GM06990 (cell line): Measurements from ENCODE around the gene CLIP4.
A peak's percentile ranks its signal among the peaks of the same experiment; 100 is the strongest.
"Not testable (repeated sequence)": the region's sequence is repeated elsewhere in the genome, so short reads cannot be mapped to it uniquely, and the experiment has no call there.

Experiments
- DNase-seq: peaks from one replicate; pipeline ENCODE4 v3.0.0-alpha.2; 2011; ENCODE audit not compliant: insufficient read length; ENCODE audit errors: extremely low read depth
- H3K27me3 ChIP-seq: replicated peaks from 2 replicates; pipeline ENCODE4 v1.6.0; 2011; ENCODE audit warnings: low read length; ENCODE audit not compliant: control insufficient read depth, insufficient read depth
- H3K36me3 ChIP-seq: 2 replicates; pipeline ENCODE4 v1.5.1; 2011; ENCODE audit warnings: low read length; ENCODE audit not compliant: control insufficient read depth, insufficient read depth
- H3K4me3 ChIP-seq: replicated peaks from 2 replicates; pipeline ENCODE4 v1.5.1; 2011; ENCODE audit warnings: low read depth, mild to moderate bottlenecking, control low read depth, low read length
- TF ChIP-seq, protein P1 (sequence below): IDR thresholded peaks from 2 replicates; pipeline ENCODE4 v1.5.1; 2011; ENCODE audit warnings: low read length, control low read depth, mild to moderate bottlenecking, inconsistent platforms; ENCODE audit not compliant: insufficient read depth, poor library complexity, severe bottlenecking

The CLIP4 gene

GRCh38 chr2:29106980-29107388 lies 8.2 kb upstream of the CLIP4 start:
- Histone ChIP-seq H3K4me3 (no peak overlapping the region), H3K27me3 (no peaks in the 10 kb centered on the region), H3K36me3 (no peaks in the 10 kb centered on the region)
- DNase-seq: no peak
- TF ChIP-seq, protein P1, sequence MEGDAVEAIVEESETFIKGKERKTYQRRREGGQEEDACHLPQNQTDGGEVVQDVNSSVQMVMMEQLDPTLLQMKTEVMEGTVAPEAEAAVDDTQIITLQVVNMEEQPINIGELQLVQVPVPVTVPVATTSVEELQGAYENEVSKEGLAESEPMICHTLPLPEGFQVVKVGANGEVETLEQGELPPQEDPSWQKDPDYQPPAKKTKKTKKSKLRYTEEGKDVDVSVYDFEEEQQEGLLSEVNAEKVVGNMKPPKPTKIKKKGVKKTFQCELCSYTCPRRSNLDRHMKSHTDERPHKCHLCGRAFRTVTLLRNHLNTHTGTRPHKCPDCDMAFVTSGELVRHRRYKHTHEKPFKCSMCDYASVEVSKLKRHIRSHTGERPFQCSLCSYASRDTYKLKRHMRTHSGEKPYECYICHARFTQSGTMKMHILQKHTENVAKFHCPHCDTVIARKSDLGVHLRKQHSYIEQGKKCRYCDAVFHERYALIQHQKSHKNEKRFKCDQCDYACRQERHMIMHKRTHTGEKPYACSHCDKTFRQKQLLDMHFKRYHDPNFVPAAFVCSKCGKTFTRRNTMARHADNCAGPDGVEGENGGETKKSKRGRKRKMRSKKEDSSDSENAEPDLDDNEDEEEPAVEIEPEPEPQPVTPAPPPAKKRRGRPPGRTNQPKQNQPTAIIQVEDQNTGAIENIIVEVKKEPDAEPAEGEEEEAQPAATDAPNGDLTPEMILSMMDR: no peak

DNA sequence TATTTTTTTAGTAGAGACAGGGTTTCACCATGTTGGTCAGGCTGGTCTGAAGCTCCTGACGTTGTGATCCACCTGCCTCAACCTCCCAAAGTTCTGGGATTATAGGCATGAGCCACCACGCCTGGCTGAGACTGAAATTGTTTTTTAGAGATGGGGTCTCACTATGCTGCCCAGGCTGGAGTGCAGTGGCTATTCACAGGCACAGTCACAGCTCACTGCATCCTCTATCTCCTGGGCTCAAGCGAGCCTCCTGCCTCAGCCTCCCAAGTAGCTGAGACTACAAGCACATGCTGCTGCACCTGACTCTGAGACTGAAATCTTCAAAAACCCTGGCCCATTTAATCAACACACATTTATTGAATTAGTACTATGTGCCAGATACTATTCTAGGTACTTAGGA lies 7.7 kb upstream of the CLIP4 start:
- not testable (repeated sequence) for H3K36me3 ChIP-seq, H3K27me3 ChIP-seq, H3K4me3 ChIP-seq, DNase-seq

- Histone ChIP-seq H3K27me3 (no peaks in the 10 kb centered on the region), H3K4me3 (no peak overlapping the region), H3K36me3 (no peaks in the 10 kb centered on the region)
- DNase-seq: no peak
- TF ChIP-seq, protein P1: no peak
These were observed 7.0 kb upstream of the CLIP4 start for GRCh38 chr2:29108225-29108624.

DNA sequence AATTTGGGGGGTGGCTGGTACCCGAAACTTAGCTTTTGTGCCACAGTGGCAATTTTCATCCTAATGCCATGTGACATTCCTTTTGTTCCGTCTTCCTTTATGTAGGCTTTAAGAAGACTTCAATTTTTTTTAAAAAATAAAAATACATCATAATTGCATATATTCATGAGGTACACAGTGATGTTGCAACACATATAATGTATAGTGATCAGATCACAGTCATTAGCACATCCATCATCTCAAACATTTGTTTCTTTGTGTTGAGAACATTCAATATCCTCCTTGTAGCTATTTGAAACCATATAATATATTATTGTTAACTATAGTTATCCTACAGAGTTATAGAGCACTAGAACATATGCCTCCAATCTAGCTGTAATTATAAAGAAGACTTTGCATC lies 6.0 kb upstream of the CLIP4 start:
- TF ChIP-seq, protein P1: no peak
- DNase-seq: no peak
- H3K27me3 ChIP-seq: no peaks in the 10 kb centered on the region
- no peak overlapping the region for H3K4me3 ChIP-seq
- H3K36me3 ChIP-seq: no peaks in the 10 kb centered on the region

- peak; percentile 52 for DNase-seq
- TF ChIP-seq, protein P1: no peak
These were observed 4.2 kb upstream of the CLIP4 start for GRCh38 chr2:29110916-29111535.

GRCh38 chr2:29112379-29112778 lies 2.8 kb upstream of the CLIP4 start:
- Histone ChIP-seq H3K36me3 (no peaks in the 10 kb centered on the region), H3K4me3 (no peak overlapping the region), H3K27me3 (no peaks in the 10 kb centered on the region)
- no peak for DNase-seq
- TF ChIP-seq, protein P1: no peak

More at GRCh38 chr2:29110916-29111535, 4.2 kb upstream of the CLIP4 start:
- no peaks in the 10 kb centered on the region for H3K36me3 ChIP-seq
- no peak overlapping the region for H3K4me3 ChIP-seq
- H3K27me3 ChIP-seq: no peaks in the 10 kb centered on the region
